Measurements from ENCODE around the gene AQP12A. TPM values are rescaled to one million over a fixed set of nuclear protein-coding genes. Genes with fewer than 3 reads are reported as not detected.

AQP12A gene
- total and polyA plus RNA-seq, 2 experiments from 2014 or later, result not detected

DNA sequence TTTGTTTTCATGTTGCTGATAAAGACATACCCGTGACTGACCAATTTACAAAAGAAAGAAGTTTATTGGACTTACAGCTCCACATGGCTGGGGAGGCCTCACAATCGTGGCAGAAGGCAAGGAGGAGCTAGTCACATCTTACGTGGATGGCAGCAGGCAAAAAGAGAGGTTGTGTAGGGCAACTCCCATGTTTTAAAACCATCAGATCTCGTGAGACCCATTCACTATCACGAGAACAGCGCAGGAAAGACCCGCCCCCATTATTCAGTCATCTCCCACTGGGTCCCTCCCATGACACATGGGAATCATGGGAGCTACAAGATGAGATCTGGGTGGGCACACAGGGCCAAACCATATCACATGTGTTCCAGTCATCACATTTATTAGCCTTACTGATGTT is 16.8 kb downstream of the AQP12A start:
- H3K27ac ChIP-seq (ENCODE audit: low read depth), result no peak overlapping the region
- DNase-seq (ENCODE audit: low spot score) (no peak), ATAC-seq (no peak)
- H3K36me3 ChIP-seq (ENCODE audit: insufficient read depth), result no peaks in the 10 kb centered on the region
- Mint-ChIP-seq H3K4me1 (peaks cover 3% of the 10 kb centered on the region; the same call in 1 of the 3 replicates), H3K36me3 (ENCODE audit: low read depth) (no peaks in the 10 kb centered on the region; the same call in 2 of the 3 replicates), H3K27me3 (ENCODE audit: insufficient read depth, low read depth, poor library complexity) (peaks cover 33% of the 10 kb centered on the region), H3K4me3 (no peak overlapping the region), H3K27ac (no peak overlapping the region), H3K9me3 (no peaks in the 10 kb centered on the region)
- no peak overlapping the region for H3K4me2 ChIP-seq
- no peaks in the 10 kb centered on the region for H3K4me1 ChIP-seq (ENCODE audit: insufficient read depth)
- no peaks in the 10 kb centered on the region for H3K9me2 ChIP-seq (ENCODE audit: insufficient read depth)
- H4K20me1 ChIP-seq (replicated peaks; ENCODE audit: insufficient read depth), result no peaks in the 10 kb centered on the region; the same call in 1 of the 2 replicates
- no peak overlapping the region for H2AFZ ChIP-seq
- H3K27me3 ChIP-seq (ENCODE audit: insufficient read depth), result no peaks in the 10 kb centered on the region
- H3K4me3 ChIP-seq, result no peak overlapping the region
- TF ChIP-seq POLR2AphosphoS5 (IDR thresholded peaks at IDR 0.05; ENCODE audit: low read depth) (no peak), JUNB (IDR thresholded peaks at IDR 0.05; ENCODE audit: unreplicated experiment) (no peak), EZH2phosphoT487 (IDR thresholded peaks at IDR 0.05; ENCODE audit: unreplicated experiment) (no peak), STAT1 (IDR thresholded peaks at IDR 0.05; ENCODE audit: unreplicated experiment) (no peak), NANOG (IDR thresholded peaks at IDR 0.05; ENCODE audit: borderline replicate concordance) (no peak), ZNF331 (CRISPR knock-in tag; IDR thresholded peaks at IDR 0.05; ENCODE audit: low read depth) (no peak), CREB1 (CRISPR knock-in tag; IDR thresholded peaks at IDR 0.05; ENCODE audit: low read depth) (no peak)
- TF ChIP-seq, protein P1, sequence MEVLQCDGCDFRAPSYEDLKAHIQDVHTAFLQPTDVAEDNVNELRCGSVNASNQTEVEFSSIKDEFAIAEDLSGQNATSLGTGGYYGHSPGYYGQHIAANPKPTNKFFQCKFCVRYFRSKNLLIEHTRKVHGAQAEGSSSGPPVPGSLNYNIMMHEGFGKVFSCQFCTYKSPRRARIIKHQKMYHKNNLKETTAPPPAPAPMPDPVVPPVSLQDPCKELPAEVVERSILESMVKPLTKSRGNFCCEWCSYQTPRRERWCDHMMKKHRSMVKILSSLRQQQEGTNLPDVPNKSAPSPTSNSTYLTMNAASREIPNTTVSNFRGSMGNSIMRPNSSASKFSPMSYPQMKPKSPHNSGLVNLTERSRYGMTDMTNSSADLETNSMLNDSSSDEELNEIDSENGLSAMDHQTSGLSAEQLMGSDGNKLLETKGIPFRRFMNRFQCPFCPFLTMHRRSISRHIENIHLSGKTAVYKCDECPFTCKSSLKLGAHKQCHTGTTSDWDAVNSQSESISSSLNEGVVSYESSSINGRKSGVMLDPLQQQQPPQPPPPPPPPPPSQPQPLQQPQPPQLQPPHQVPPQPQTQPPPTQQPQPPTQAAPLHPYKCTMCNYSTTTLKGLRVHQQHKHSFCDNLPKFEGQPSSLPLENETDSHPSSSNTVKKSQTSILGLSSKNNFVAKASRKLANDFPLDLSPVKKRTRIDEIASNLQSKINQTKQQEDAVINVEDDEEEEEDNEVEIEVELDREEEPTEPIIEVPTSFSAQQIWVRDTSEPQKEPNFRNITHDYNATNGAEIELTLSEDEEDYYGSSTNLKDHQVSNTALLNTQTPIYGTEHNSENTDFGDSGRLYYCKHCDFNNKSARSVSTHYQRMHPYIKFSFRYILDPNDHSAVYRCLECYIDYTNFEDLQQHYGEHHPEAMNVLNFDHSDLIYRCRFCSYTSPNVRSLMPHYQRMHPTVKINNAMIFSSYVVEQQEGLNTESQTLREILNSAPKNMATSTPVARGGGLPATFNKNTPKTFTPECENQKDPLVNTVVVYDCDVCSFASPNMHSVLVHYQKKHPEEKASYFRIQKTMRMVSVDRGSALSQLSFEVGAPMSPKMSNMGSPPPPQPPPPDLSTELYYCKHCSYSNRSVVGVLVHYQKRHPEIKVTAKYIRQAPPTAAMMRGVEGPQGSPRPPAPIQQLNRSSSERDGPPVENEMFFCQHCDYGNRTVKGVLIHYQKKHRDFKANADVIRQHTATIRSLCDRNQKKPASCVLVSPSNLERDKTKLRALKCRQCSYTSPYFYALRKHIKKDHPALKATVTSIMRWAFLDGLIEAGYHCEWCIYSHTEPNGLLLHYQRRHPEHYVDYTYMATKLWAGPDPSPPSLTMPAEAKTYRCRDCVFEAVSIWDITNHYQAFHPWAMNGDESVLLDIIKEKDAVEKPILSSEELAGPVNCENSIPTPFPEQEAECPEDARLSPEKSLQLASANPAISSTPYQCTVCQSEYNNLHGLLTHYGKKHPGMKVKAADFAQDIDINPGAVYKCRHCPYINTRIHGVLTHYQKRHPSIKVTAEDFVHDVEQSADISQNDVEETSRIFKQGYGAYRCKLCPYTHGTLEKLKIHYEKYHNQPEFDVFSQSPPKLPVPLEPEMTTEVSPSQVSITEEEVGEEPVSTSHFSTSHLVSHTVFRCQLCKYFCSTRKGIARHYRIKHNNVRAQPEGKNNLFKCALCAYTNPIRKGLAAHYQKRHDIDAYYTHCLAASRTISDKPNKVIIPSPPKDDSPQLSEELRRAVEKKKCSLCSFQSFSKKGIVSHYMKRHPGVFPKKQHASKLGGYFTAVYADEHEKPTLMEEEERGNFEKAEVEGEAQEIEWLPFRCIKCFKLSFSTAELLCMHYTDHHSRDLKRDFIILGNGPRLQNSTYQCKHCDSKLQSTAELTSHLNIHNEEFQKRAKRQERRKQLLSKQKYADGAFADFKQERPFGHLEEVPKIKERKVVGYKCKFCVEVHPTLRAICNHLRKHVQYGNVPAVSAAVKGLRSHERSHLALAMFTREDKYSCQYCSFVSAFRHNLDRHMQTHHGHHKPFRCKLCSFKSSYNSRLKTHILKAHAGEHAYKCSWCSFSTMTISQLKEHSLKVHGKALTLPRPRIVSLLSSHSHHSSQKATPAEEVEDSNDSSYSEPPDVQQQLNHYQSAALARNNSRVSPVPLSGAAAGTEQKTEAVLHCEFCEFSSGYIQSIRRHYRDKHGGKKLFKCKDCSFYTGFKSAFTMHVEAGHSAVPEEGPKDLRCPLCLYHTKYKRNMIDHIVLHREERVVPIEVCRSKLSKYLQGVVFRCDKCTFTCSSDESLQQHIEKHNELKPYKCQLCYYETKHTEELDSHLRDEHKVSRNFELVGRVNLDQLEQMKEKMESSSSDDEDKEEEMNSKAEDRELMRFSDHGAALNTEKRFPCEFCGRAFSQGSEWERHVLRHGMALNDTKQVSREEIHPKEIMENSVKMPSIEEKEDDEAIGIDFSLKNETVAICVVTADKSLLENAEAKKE (CRISPR knock-in tag; IDR thresholded peaks at IDR 0.05), result no peak
- no peaks in the 10 kb centered on the region for H3F3A ChIP-seq (replicated peaks; ENCODE audit: low read depth)
- no peaks in the 10 kb centered on the region for H3K79me2 ChIP-seq (replicated peaks; ENCODE audit: insufficient read depth)
